Keratinocyte (primary cell): Measurements from ENCODE around the gene DOCK1. TPM values are rescaled to one million over a fixed set of nuclear protein-coding genes. Genes with fewer than 3 reads are reported as not detected.

Experiments used
- DNase-seq: peaks from one replicate; pipeline ENCODE4 v3.0.0-alpha.2; 2011; ENCODE audit warnings: low read depth, missing footprints, low spot score
- FAIRE-seq: peaks from 2 replicates; lab custom pipeline; 2011; peaks lifted over from hg19 to GRCh38; lab: Jason Lieb, UNC
- H2AFZ ChIP-seq: 2 replicates; pipeline ENCODE4 v1.6.0; 2012; ENCODE audit warnings: low read length, control low read depth, inconsistent platforms; ENCODE audit not compliant: control insufficient read depth
- H3K27ac ChIP-seq: 2 replicates; pipeline ENCODE4 v1.5.1; 2011; ENCODE audit warnings: low read length; ENCODE audit not compliant: control insufficient read depth, insufficient read depth
- H3K27me3 ChIP-seq: 3 replicates; pipeline ENCODE4 v1.6.0; 2011; ENCODE audit warnings: low read length; ENCODE audit not compliant: control insufficient read depth, insufficient read depth; ENCODE audit errors: extremely low read depth
- H3K36me3 ChIP-seq, 2 experiments: 2 replicates in 1 of 2; 3 replicates in 1 of 2; pipeline ENCODE4 v1.5.1; 2011; ENCODE audit warnings: low read length in 2 of 2, mild to moderate bottlenecking in 1 of 2; ENCODE audit not compliant: control insufficient read depth in 2 of 2, insufficient read depth in 2 of 2; ENCODE audit errors: extremely low read depth in 1 of 2
- H3K4me1 ChIP-seq: 3 replicates; pipeline ENCODE4 v1.5.1; 2011; ENCODE audit warnings: low read length; ENCODE audit not compliant: control insufficient read depth, insufficient read depth; ENCODE audit errors: extremely low read depth
- H3K4me2 ChIP-seq: 3 replicates; pipeline ENCODE4 v1.6.0; 2011; ENCODE audit warnings: low read depth, low read length; ENCODE audit not compliant: control insufficient read depth, insufficient read depth; ENCODE audit errors: extremely low read depth
- H3K4me3 ChIP-seq, 3 experiments: fragments of 200-600 bp in 1 of 3; sonication (generic) in 1 of 3; 2 replicates in 2 of 3; 3 replicates in 1 of 3; pipeline ENCODE4 v1.5.1; 2011 to 2016; ENCODE audit warnings: low read length in 3 of 3, mild to moderate bottlenecking in 3 of 3, control low read depth in 2 of 3, inconsistent platforms in 1 of 3, low read depth in 1 of 3, mixed read lengths in 1 of 3, mixed run types in 1 of 3, moderate library complexity in 1 of 3; ENCODE audit not compliant: control insufficient read depth in 2 of 3, insufficient read depth in 2 of 3; ENCODE audit errors: extremely low read depth in 1 of 3
- H3K79me2 ChIP-seq: 2 replicates; pipeline ENCODE4 v1.6.0; 2012; ENCODE audit warnings: low read length; ENCODE audit not compliant: control insufficient read depth, insufficient read depth
- H3K9ac ChIP-seq: 3 replicates; pipeline ENCODE4 v1.6.0; 2011; ENCODE audit warnings: low read length; ENCODE audit not compliant: control insufficient read depth, insufficient read depth; ENCODE audit errors: extremely low read depth
- H3K9me1 ChIP-seq: 3 replicates; pipeline ENCODE4 v1.6.0; 2011; ENCODE audit warnings: low read length; ENCODE audit not compliant: control insufficient read depth, insufficient read depth; ENCODE audit errors: extremely low read depth
- H3K9me3 ChIP-seq: 2 replicates; pipeline ENCODE4 v1.5.1; 2012; ENCODE audit warnings: low read depth, low read length; ENCODE audit not compliant: control insufficient read depth
- H4K20me1 ChIP-seq: 3 replicates; pipeline ENCODE4 v1.6.0; 2011; ENCODE audit warnings: low read length; ENCODE audit not compliant: control insufficient read depth, insufficient read depth; ENCODE audit errors: extremely low read depth
- CTCF ChIP-seq, 3 experiments: IDR thresholded peaks in 1 of 3; conservative IDR thresholded peaks in 1 of 3; optimal IDR thresholded peaks in 1 of 3; 2 replicates in 2 of 3; 3 replicates in 1 of 3; pipeline versions ENCODE3 to v1.5.1; 2011; ENCODE audit warnings: low read length in 3 of 3, mild to moderate bottlenecking in 3 of 3, moderate library complexity in 2 of 3, control low read depth in 1 of 3, inconsistent platforms in 1 of 3; ENCODE audit not compliant: insufficient read depth in 2 of 3; ENCODE audit errors: extremely low read depth in 1 of 3
- EZH2 ChIP-seq: IDR thresholded peaks from one replicate; pipeline ENCODE4 v1.6.1; 2012; ENCODE audit warnings: inconsistent platforms, mild to moderate bottlenecking, low read length, moderate library complexity
- dilution Hi-C: fragments of 300-500 bp; cut with MboI; formaldehyde crosslinking; loops from one replicate; pipeline ENCODE4 v1.7.0; 2020; ENCODE audit warnings: low sequenced_read_pairs; ENCODE audit not compliant: extremely low pct_ligation_motif_present
- polyA plus RNA-seq, 5 experiments: library from polyadenylated mRNA; depleted of rRNA in 3 of 5; stranded (reverse) in 3 of 5; stranded (forward) in 1 of 5; unstranded in 1 of 5; fragments of >200 nt; gene quantifications; 1 replicate in 1 of 5; 2 replicates in 3 of 5; 3 replicates in 1 of 5; pipeline versions ENCODE4 v1.2.1 to v1.2.3, GENCODE V29; 2011 to 2012; ENCODE audit warnings: missing spikeins in 2 of 5, low read depth in 1 of 5, low replicate concordance in 1 of 5

Gene DOCK1
- polyA plus RNA-seq, 1 donor (not counting 4 experiments of a cell fraction or from before 2014, with no cell fraction given): 15.7 TPM

- H3K79me2 ChIP-seq: peaks cover 83% of the 10 kb centered on the region
- peaks cover 0 to 4% of the 10 kb centered on the region in 2 experiments for H3K36me3 ChIP-seq
- H3K4me2 ChIP-seq: no peak overlapping the region
- no peak overlapping the region for H2AFZ ChIP-seq
- peaks cover 19% of the 10 kb centered on the region for H3K4me1 ChIP-seq
- no peak overlapping the region for H3K9ac ChIP-seq
- FAIRE-seq (no peak), DNase-seq (no peak)
- peaks cover 8% of the 10 kb centered on the region for H4K20me1 ChIP-seq
- dilution Hi-C loops: no loop called here
- H3K27ac ChIP-seq: no peak overlapping the region
- TF ChIP-seq EZH2 (no peak), CTCF (optimal IDR thresholded peaks at IDR 0.05 in 1 of 3, IDR thresholded peaks at IDR 0.05 in 1 of 3, conservative IDR thresholded peaks at IDR 0.05 in 1 of 3; ENCODE audit: extremely low read depth in 1 of 3, insufficient read depth in 2 of 3, low read length in 3 of 3) (no peak)
- H3K9me1 ChIP-seq: peaks cover 2% of the 10 kb centered on the region
- H3K9me3 ChIP-seq: no peaks in the 10 kb centered on the region
- no peaks in the 10 kb centered on the region for H3K27me3 ChIP-seq
- no peak overlapping the region for H3K4me3 ChIP-seq
Measured at GRCh38 chr10:126957111-126957510, 51.9 kb downstream of the DOCK1 start.

GRCh38 chr10:126959431-126959830, 54.2 kb downstream of the DOCK1 start:
- peaks cover 8% of the 10 kb centered on the region for H4K20me1 ChIP-seq
- no peak for FAIRE-seq
- H3K27ac ChIP-seq: no peak overlapping the region
- H2AFZ ChIP-seq: no peak overlapping the region
- TF ChIP-seq CTCF (optimal IDR thresholded peaks at IDR 0.05 in 1 of 3, IDR thresholded peaks at IDR 0.05 in 1 of 3, conservative IDR thresholded peaks at IDR 0.05 in 1 of 3; ENCODE audit: extremely low read depth in 1 of 3, insufficient read depth in 2 of 3, low read length in 3 of 3) (no peak), EZH2 (no peak)
- no peak overlapping the region for H3K9ac ChIP-seq
- peaks cover 75% of the 10 kb centered on the region for H3K79me2 ChIP-seq
- peaks cover 2% of the 10 kb centered on the region for H3K9me1 ChIP-seq
- no peak overlapping the region for H3K4me3 ChIP-seq
- H3K36me3 ChIP-seq: peaks cover 0 to 4% of the 10 kb centered on the region in 2 experiments
- no peaks in the 10 kb centered on the region for H3K27me3 ChIP-seq
- H3K9me3 ChIP-seq: no peaks in the 10 kb centered on the region
- no peak overlapping the region for H3K4me2 ChIP-seq
- dilution Hi-C loops: no loop called here
- no peak for DNase-seq
- peaks cover 19% of the 10 kb centered on the region for H3K4me1 ChIP-seq
